SIG-M5 treated with dmso at 0.1 percent for 504 hours (cell line): ENCODE data around the gene COL4A2.
"Not testable (repeated sequence)": the region's sequence is repeated elsewhere in the genome, so short reads cannot be mapped to it uniquely, and the experiment has no call there.

Experiments used
- DNase-seq: peaks from one replicate; lab custom pipeline; 2025; ENCODE audit not compliant: unreplicated experiment; lab: John Stamatoyannopoulos, UW

COL4A2 gene

GRCh38 chr13:110485604-110486003 is 178.5 kb downstream of the COL4A2 start:
- DNase-seq, result no peak

- no peak for DNase-seq
Measured at GRCh38 chr13:110486061-110486715, 179.1 kb downstream of the COL4A2 start.

GRCh38 chr13:110486880-110487279 is 179.8 kb downstream of the COL4A2 start:
- DNase-seq, result not testable (repeated sequence)

- no peak for DNase-seq
Measured at GRCh38 chr13:110490009-110490770, 183.1 kb downstream of the COL4A2 start.

- no peak for DNase-seq
Measured at GRCh38 chr13:110491869-110492678, 185.0 kb downstream of the COL4A2 start.

- DNase-seq, result no peak
Measured at GRCh38 chr13:110492679-110493593, 185.9 kb downstream of the COL4A2 start.

- no peak for DNase-seq
Measured at GRCh38 chr13:110493613-110494012, 186.5 kb downstream of the COL4A2 start.

GRCh38 chr13:110495376-110495775 is 188.3 kb downstream of the COL4A2 start:
- DNase-seq, result no peak

- DNase-seq, result no peak
Measured at GRCh38 chr13:110495881-110496280, 188.8 kb downstream of the COL4A2 start.

GRCh38 chr13:110496281-110496680 is 189.2 kb downstream of the COL4A2 start:
- no peak for DNase-seq

- DNase-seq, result no peak
Measured at GRCh38 chr13:110497003-110497402, 189.9 kb downstream of the COL4A2 start.

GRCh38 chr13:110497896-110498295 is 190.8 kb downstream of the COL4A2 start:
- DNase-seq, result not testable (repeated sequence)

- DNase-seq, result no peak
Measured at GRCh38 chr13:110498327-110498726, 191.2 kb downstream of the COL4A2 start.

GRCh38 chr13:110498765-110499164 is 191.7 kb downstream of the COL4A2 start:
- no peak for DNase-seq

- no peak for DNase-seq
Measured at GRCh38 chr13:110499621-110500281, 192.7 kb downstream of the COL4A2 start.

- DNase-seq, result no peak
Measured at GRCh38 chr13:110500341-110500740, 193.3 kb downstream of the COL4A2 start.

- no peak for DNase-seq
Measured at GRCh38 chr13:110501188-110501587, 194.1 kb downstream of the COL4A2 start.

- DNase-seq, result no peak
Measured at GRCh38 chr13:110503037-110503901, 196.2 kb downstream of the COL4A2 start.

- DNase-seq, result no peak
Measured at GRCh38 chr13:110503979-110504499, 197.0 kb downstream of the COL4A2 start.
